Adrenal gland (tissue), 12 donors: ENCODE results near the gene PRC1. TPM values are rescaled to one million over a fixed set of nuclear protein-coding genes. Genes with fewer than 3 reads are reported as not detected.

ENCODE experiments used
- DNase-seq, 7 donors: peaks; one replicate each; pipeline ENCODE4 v3.0.0-alpha.2; 2019 to 2020
- H3K27ac ChIP-seq, 5 donors: fragments of 200-600 bp; sonication (generic) in 4 of 5; 1 replicate in 3 of 5; 2 replicates in 2 of 5; pipeline versions ENCODE4 v1.5.1 to v1.8.0; 2016 to 2020; ENCODE audit warnings: mild to moderate bottlenecking in 1 of 5
- H3K27me3 ChIP-seq: fragments of 200-600 bp; 2 replicates; pipeline ENCODE4 v1.8.0; 2021
- H3K36me3 ChIP-seq, 2 donors: fragments of 200-600 bp; replicated peaks in 1 of 2; 1 replicate in 1 of 2; 2 replicates in 1 of 2; pipeline versions ENCODE4 v1.5.1 to v1.8.0; 2018 to 2022
- H3K4me1 ChIP-seq, 2 donors: fragments of 200-600 bp; replicated peaks in 1 of 2; 1 replicate in 1 of 2; 2 replicates in 1 of 2; pipeline versions ENCODE4 v1.5.1 to v1.8.0; 2018 to 2021
- H3K4me3 ChIP-seq, 4 donors: fragments of 200-600 bp; sonication (generic) in 3 of 4; one replicate each; pipeline ENCODE4 v1.5.1; 2016 to 2018
- H3K9me3 ChIP-seq, 3 donors: fragments of 200-600 bp; sonication (generic) in 1 of 3; replicated peaks in 1 of 3; 1 replicate in 2 of 3; 2 replicates in 1 of 3; pipeline versions ENCODE4 v1.5.1 to v1.8.0; 2016 to 2021
- CTCF ChIP-seq, 6 experiments: fragments of 450-650 bp in 4 of 6; fragments of 200-600 bp in 2 of 6; sonication (generic) in 1 of 6; IDR thresholded peaks; 1 replicate in 5 of 6; 2 replicates in 1 of 6; pipeline versions ENCODE4 v1.5.1 to v1.8.0; 2016 to 2021; ENCODE audit warnings: antibody characterized with exemption in 6 of 6, mild to moderate bottlenecking in 2 of 6, moderate library complexity in 1 of 6
- POLR2A ChIP-seq, 2 donors: fragments of 450-650 bp; IDR thresholded peaks; one replicate each; pipeline ENCODE4 v1.6.1; 2017; ENCODE audit warnings: antibody characterized with exemption in 2 of 2, mild to moderate bottlenecking in 2 of 2, moderate library complexity in 1 of 2
- WGBS, 4 donors: extraction: QIAGEN DNeasy Blood & Tissue Kit in 2 of 4; methylation state at CpG; one replicate each; pipeline versions ENCODE4 v1.1.5 to v1.1.7; 2013 to 2017; 5-methylcytosine and 5-hydroxymethylcytosine counted together
- intact Hi-C, 2 donors: fragments of 100-400 bp; cut with DNase I; formaldehyde crosslinking; loops; one replicate each; pipeline versions ENCODE4 v1.14.1 to v1.15.0; 2022 to 2023
- polyA plus RNA-seq, 3 donors: library from polyadenylated mRNA; stranded (reverse); fragments of 200-250 nt in 2 of 3; fragments of 350-450 nt in 1 of 3; fragmentation: Illumina TruSeq in 1 of 3; extraction: RNeasy Lipid Tissue Mini Kit (QIAGEN cat#74804) in 1 of 3; gene quantifications; one replicate each; pipeline ENCODE4 v1.2.3, GENCODE V29; 2013 to 2014
- total RNA-seq, 9 donors: library from RNA; depleted of rRNA in 4 of 9; stranded (reverse); fragments of >200 nt in 4 of 9; fragments of 120-200 nt in 1 of 9; fragmentation: NEBNext Ultra II Directional in 1 of 9; extraction: Animal tissue kit (Norgen Biotek cat#: 25700) in 1 of 9; gene quantifications; one replicate each; pipeline versions ENCODE4 v1.1.0 to v1.2.4, GENCODE V29; 2013 to 2023
- donor health status: healthy with polysubstance abuse.
- donor health status: Bipolar disorder and iron deficiency.
- donor health status: DM: yes; HTN: yes; CAD: no.
- donor health status: DM: no; HTN: no; CAD: no.
- donor health status: DM: no; HTN: no; CAD: no.
- donor health status: DM: yes; HTN: yes; CAD: no.

The PRC1 gene
- total and polyA plus RNA-seq, 12 donors = 4.7 to 63.8 (median 6.6) TPM

- TF ChIP-seq POLR2A (IDR thresholded peaks at IDR 0.05) (no peak), CTCF (IDR thresholded peaks at IDR 0.05) (no peak)
- intact Hi-C loops = loop anchor here (5.0 to 10.0 kb wide), 2 partner anchors 83 to 85 kb away; partner anchors contain the start of gene RCCD1 (in 1 of the 2)
- no peak overlapping the region for H3K27ac ChIP-seq
- no peak overlapping the region for H3K4me3 ChIP-seq
- no peaks in the 10 kb centered on the region for H3K27me3 ChIP-seq
- H3K9me3 ChIP-seq = no peaks in the 10 kb centered on the region
- DNase-seq = no peak
- H3K36me3 ChIP-seq = no peaks in the 10 kb centered on the region
- H3K4me1 ChIP-seq = no peaks in the 10 kb centered on the region
- 65 to 81% (median 78%) methylated on average over 1 to 3 of the region's 3 CpGs for WGBS, 4 donors
Measured at GRCh38 chr15:91039996-91040395, 45.7 kb upstream of the PRC1 start.

DNA sequence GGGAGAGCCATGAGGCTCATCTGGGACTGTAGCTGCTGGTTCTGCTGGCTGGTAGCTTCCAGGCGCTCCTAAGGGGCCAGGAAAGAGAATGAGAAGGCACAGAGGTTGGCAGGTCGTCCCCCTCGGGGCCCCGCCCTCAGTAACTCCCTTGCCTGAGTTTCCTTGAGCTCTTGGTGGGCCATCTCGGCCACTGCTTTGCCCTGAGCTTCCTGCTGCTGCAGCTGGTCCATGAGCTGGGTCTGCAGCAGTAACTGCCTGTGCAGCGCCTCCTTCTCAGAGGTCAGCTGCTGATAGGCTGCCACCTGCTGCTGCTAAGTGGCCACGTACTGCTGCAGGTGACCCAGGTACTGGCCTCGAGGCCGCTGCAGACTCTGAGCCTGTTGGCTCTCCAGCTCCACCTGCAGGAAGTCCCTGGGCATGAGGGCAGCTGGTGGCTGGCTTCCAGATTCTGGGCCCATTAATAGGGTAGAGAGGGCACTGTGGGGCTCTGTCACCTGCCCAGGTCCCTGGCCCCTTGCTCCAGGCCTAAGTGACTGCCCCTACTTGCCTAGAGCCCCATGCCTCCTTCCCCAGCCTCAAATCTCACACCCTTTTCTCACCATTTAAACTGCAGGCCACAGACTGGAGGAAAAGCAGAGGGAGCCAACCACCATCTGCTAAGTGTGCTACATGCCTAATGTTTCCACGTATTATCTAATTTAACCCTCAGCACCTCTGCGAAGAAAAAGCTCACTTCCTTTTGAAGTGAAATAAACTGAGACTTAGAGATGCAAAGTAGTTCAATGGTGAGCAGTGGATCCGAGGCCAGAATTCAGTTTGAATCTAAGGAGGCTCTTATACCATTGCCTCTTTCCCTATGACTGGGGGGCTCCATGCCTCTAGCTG is 38.8 kb upstream of the PRC1 start:
- WGBS, 4 donors = 37 to 63% (median 43%) methylated on average over 4 to 12 of the region's 12 CpGs

DNA sequence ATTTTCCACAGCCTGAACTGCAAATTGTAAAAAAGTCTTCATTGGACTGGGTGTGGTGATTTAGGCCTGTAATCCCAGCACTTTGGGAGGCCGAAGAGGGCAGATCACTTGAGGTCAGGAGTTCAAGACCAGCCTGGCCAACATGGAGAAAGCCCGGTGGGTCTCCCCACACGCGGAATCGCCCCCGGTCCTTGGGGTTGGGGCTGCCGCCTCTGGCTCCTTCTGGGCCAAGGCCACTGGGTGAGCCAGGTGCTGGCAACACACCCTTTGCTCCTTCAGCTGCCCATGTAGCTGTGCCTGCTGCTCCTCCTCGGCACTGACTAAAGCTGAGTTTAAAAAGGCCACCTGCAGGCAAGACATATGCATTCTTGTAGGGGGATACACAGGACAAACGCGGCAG is 37.5 kb upstream of the PRC1 start:
- Histone ChIP-seq H3K4me1 (no peaks in the 10 kb centered on the region), H3K36me3 (no peaks in the 10 kb centered on the region), H3K9me3 (no peaks in the 10 kb centered on the region), H3K27ac (no peak overlapping the region), H3K4me3 (no peak overlapping the region), H3K27me3 (no peaks in the 10 kb centered on the region)
- WGBS, 4 donors = 57 to 72% (median 65%) methylated on average over 10 of the region's 10 CpGs
- DNase-seq = no peak
- intact Hi-C loops = loop anchor here in 1 of 2 donors (10.0 kb wide), 1 partner anchor 77 kb away; the partner anchor contains the start of gene RCCD1
- TF ChIP-seq POLR2A (IDR thresholded peaks at IDR 0.05) (no peak), CTCF (IDR thresholded peaks at IDR 0.05) (no peak)

More for the DNA sequence above, 38.8 kb upstream of the PRC1 start:
- Histone ChIP-seq H3K27me3 (no peaks in the 10 kb centered on the region), H3K4me1 (no peaks in the 10 kb centered on the region), H3K4me3 (no peak overlapping the region), H3K27ac (no peak overlapping the region), H3K9me3 (no peaks in the 10 kb centered on the region), H3K36me3 (no peaks in the 10 kb centered on the region)
- peak; percentile 64 to 82 (median 76) for DNase-seq
- intact Hi-C loops = loop anchor here in 1 of 2 donors (10.0 kb wide), 1 partner anchor 78 kb away; the partner anchor contains the start of gene RCCD1
- TF ChIP-seq CTCF (IDR thresholded peaks at IDR 0.05) = peak; percentile 56 to 63 (median 60)
- TF ChIP-seq POLR2A (IDR thresholded peaks at IDR 0.05) = no peak

GRCh38 chr15:91027677-91028076 is 33.3 kb upstream of the PRC1 start:
- TF ChIP-seq CTCF (IDR thresholded peaks at IDR 0.05) (no peak), POLR2A (IDR thresholded peaks at IDR 0.05) (no peak)
- Histone ChIP-seq H3K9me3 (no peaks in the 10 kb centered on the region), H3K36me3 (no peaks in the 10 kb centered on the region), H3K27ac (no peak overlapping the region), H3K4me1 (peaks cover 0 to 5% of the 10 kb centered on the region in 2 donors), H3K27me3 (no peaks in the 10 kb centered on the region), H3K4me3 (no peak overlapping the region)
- no peak for DNase-seq
- 56 to 76% (median 66%) methylated on average over 1 of the region's 1 CpG for WGBS, 4 donors
- intact Hi-C loops = no loop called here
